OCI-LY7 (cell line): ENCODE data around the gene ANKRD33B. TPM values are rescaled to one million over a fixed set of nuclear protein-coding genes. Genes with fewer than 3 reads are reported as not detected.
A peak's percentile ranks its signal among the peaks of the same experiment; 100 is the strongest.

Source experiments
- BruUV-seq: library from RNA; stranded (reverse); fragments of 400-500 nt; replicated peaks from 2 replicates; lab custom pipeline; 2021; lab: Mats Ljungman, UMichigan
- CTCF ChIA-PET: fragments of 300-600 bp; sonication (Branson Sonifier 250); formaldehyde crosslinking; loops from one replicate; lab custom pipeline; 2022; ENCODE audit warnings: antibody characterized with exemption; ENCODE audit not compliant: unreplicated experiment; lab: Charles Lee
- POLR2A ChIA-PET: fragments of 300-600 bp; sonication (Branson Sonifier 250); formaldehyde crosslinking; loops from one replicate; lab custom pipeline; 2022; ENCODE audit warnings: antibody characterized with exemption; lab: Charles Lee
- DNase-seq: peaks from one replicate; pipeline ENCODE4 v3.0.0-alpha.2; 2015; ENCODE audit warnings: low spot score
- H2AFZ ChIP-seq: fragments of 200-600 bp; sonication (generic), shearing (Covaris generic); 2 replicates; pipeline ENCODE4 v1.6.1; 2014; ENCODE audit warnings: mild to moderate bottlenecking, antibody characterized with exemption, low read length, moderate library complexity
- H3K27ac ChIP-seq: fragments of 200-600 bp; sonication (generic); 2 replicates; pipeline ENCODE4 v1.5.1; 2014; ENCODE audit warnings: mixed run types, low read depth, mild to moderate bottlenecking, moderate library complexity, low read length, inconsistent platforms; ENCODE audit not compliant: poor library complexity, severe bottlenecking
- H3K36me3 ChIP-seq: fragments of 200-600 bp; sonication (generic); 2 replicates; pipeline ENCODE4 v1.6.1; 2014; ENCODE audit warnings: mild to moderate bottlenecking, antibody characterized with exemption, low read length, moderate library complexity, mixed read lengths; ENCODE audit not compliant: insufficient read depth
- H3K4me1 ChIP-seq: fragments of 200-600 bp; sonication (generic); 2 replicates; pipeline ENCODE4 v1.5.1; 2014; ENCODE audit warnings: mild to moderate bottlenecking, low read length; ENCODE audit not compliant: insufficient read depth, poor library complexity, severe bottlenecking
- H3K4me2 ChIP-seq: fragments of 200-600 bp; sonication (generic); 2 replicates; pipeline ENCODE4 v1.6.1; 2014; ENCODE audit warnings: mild to moderate bottlenecking, low read length
- H3K4me3 ChIP-seq: fragments of 200-600 bp; sonication (generic); 2 replicates; pipeline ENCODE4 v1.5.1; 2014; ENCODE audit warnings: mild to moderate bottlenecking, low read depth, low read length; ENCODE audit not compliant: poor library complexity, severe bottlenecking
- H3K79me2 ChIP-seq: fragments of 200-600 bp; sonication (generic); 2 replicates; pipeline ENCODE4 v1.6.1; 2016; ENCODE audit warnings: low read depth, mild to moderate bottlenecking, low read length, moderate library complexity, mixed read lengths; ENCODE audit not compliant: insufficient read depth
- H3K9me2 ChIP-seq: fragments of 200-600 bp; sonication (generic); 2 replicates; pipeline ENCODE4 v1.6.1; 2016; ENCODE audit warnings: mild to moderate bottlenecking, low read length, mixed read lengths; ENCODE audit not compliant: insufficient read depth
- H3K9me3 ChIP-seq: fragments of 200-600 bp; sonication (generic); 2 replicates; pipeline ENCODE4 v1.6.1; 2014; ENCODE audit warnings: mild to moderate bottlenecking, mixed run types, low read length, mixed read lengths
- H4K20me1 ChIP-seq: fragments of 200-600 bp; sonication (generic); 2 replicates; pipeline ENCODE4 v1.6.1; 2014; ENCODE audit warnings: mild to moderate bottlenecking, antibody characterized with exemption, low read length, moderate library complexity, mixed read lengths; ENCODE audit not compliant: insufficient read depth
- EZH2phosphoT487 ChIP-seq: fragments of 200-600 bp; sonication (generic); IDR thresholded peaks from 2 replicates; pipeline ENCODE4 v1.6.1; 2018; ENCODE audit warnings: low read depth, borderline replicate concordance, mild to moderate bottlenecking, mixed run types, antibody characterized with exemption, low read length, moderate library complexity, mixed read lengths
- intact Hi-C: fragments of 100-400 bp; cut with micrococcal nuclease; formaldehyde crosslinking; loops from one replicate; pipeline ENCODE4 v1.10.0; 2022; ENCODE audit not compliant: unreplicated experiment
- total RNA-seq, 2 experiments: library from RNA; depleted of rRNA in 1 of 2; stranded (reverse); fragments of >200 nt in 1 of 2; shearing (Covaris generic) in 1 of 2; gene quantifications; 2 replicates each; pipeline ENCODE4 v1.2.3, GENCODE V29; 2014 to 2022
- TF ChIP-seq, protein P1 (sequence below): fragments of 200-600 bp; sonication (generic); conservative IDR thresholded peaks from 2 replicates; pipeline ENCODE4 v1.5.1; 2014; ENCODE audit warnings: mild to moderate bottlenecking, antibody characterized with exemption, low read length, moderate library complexity, mixed read lengths

ANKRD33B gene
- total RNA-seq, 2 experiments from 2014 or later: 5.6 to 11.4 TPM

- DNase-seq: peak; percentile 61
- POLR2A ChIA-PET: interaction anchor here (0.6 to 1.8 kb wide), 4 partner anchors 8 to 61 kb away, joined by 3 to 4 read pairs (median 3); partner anchors contain the start of gene DAP
These were observed 137.7 kb downstream of the ANKRD33B start for GRCh38 chr5:10701567-10702039.

GRCh38 chr5:10702040-10702629 is 138.3 kb downstream of the ANKRD33B start:
- POLR2A ChIA-PET: interaction anchor here (0.8 to 1.8 kb wide), 3 partner anchors 9 to 59 kb away, joined by 3 to 4 read pairs (median 3); partner anchors contain the start of gene DAP
- intact Hi-C loops: no loop called here
- no peak overlapping the region for H3K4me3 ChIP-seq
- H3K4me1 ChIP-seq: peaks cover 60% of the 10 kb centered on the region
- no peak for DNase-seq
- H3K27ac ChIP-seq: no peak overlapping the region
- no TSS peak for BruUV-seq
- no peaks in the 10 kb centered on the region for H4K20me1 ChIP-seq
- no peaks in the 10 kb centered on the region for H3K9me3 ChIP-seq
- H3K79me2 ChIP-seq: peaks cover 4% of the 10 kb centered on the region; the same call in 1 of the 2 replicates
- H3K36me3 ChIP-seq: peaks cover 5% of the 10 kb centered on the region; the same call in 1 of the 2 replicates
- no peaks in the 10 kb centered on the region for H3K9me2 ChIP-seq
- no peak for TF ChIP-seq EZH2phosphoT487
- CTCF ChIA-PET: interaction anchor here (1.5 kb wide), 1 partner anchor 23 kb away, joined by 4 read pairs; no protein-coding TSS in a partner anchor
- H2AFZ ChIP-seq: no peak overlapping the region
- peak overlapping the region; percentile 86; the same call in 1 of the 2 replicates for H3K4me2 ChIP-seq

More at GRCh38 chr5:10701567-10702039, 137.7 kb downstream of the ANKRD33B start:
- intact Hi-C loops: loop anchor here (2.0 kb wide), 2 partner anchors 35 to 349 kb away; partner anchors contain the start of gene MARCHF6
- Histone ChIP-seq H3K27ac (peak overlapping the region; percentile 95), H3K9me2 (no peaks in the 10 kb centered on the region), H3K4me1 (peaks cover 64% of the 10 kb centered on the region), H3K36me3 (peaks cover 5% of the 10 kb centered on the region; the same call in 1 of the 2 replicates), H3K4me2 (peak overlapping the region; percentile 86), H3K79me2 (peaks cover 4% of the 10 kb centered on the region; the same call in 1 of the 2 replicates), H4K20me1 (no peaks in the 10 kb centered on the region), H3K9me3 (no peaks in the 10 kb centered on the region), H3K4me3 (no peak overlapping the region), H2AFZ (no peak overlapping the region; the same call in 1 of the 2 replicates)
- no TSS peak for BruUV-seq
- CTCF ChIA-PET: no interaction called here
- TF ChIP-seq, protein P1, sequence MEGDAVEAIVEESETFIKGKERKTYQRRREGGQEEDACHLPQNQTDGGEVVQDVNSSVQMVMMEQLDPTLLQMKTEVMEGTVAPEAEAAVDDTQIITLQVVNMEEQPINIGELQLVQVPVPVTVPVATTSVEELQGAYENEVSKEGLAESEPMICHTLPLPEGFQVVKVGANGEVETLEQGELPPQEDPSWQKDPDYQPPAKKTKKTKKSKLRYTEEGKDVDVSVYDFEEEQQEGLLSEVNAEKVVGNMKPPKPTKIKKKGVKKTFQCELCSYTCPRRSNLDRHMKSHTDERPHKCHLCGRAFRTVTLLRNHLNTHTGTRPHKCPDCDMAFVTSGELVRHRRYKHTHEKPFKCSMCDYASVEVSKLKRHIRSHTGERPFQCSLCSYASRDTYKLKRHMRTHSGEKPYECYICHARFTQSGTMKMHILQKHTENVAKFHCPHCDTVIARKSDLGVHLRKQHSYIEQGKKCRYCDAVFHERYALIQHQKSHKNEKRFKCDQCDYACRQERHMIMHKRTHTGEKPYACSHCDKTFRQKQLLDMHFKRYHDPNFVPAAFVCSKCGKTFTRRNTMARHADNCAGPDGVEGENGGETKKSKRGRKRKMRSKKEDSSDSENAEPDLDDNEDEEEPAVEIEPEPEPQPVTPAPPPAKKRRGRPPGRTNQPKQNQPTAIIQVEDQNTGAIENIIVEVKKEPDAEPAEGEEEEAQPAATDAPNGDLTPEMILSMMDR: peak; percentile 76
- no peak for TF ChIP-seq EZH2phosphoT487

GRCh38 chr5:10702911-10703491 is 139.1 kb downstream of the ANKRD33B start:
- H3K79me2 ChIP-seq: no peaks in the 10 kb centered on the region; the same call in 1 of the 2 replicates
- no peak overlapping the region for H3K4me2 ChIP-seq
- CTCF ChIA-PET: interaction anchor here (0.6 to 1.5 kb wide), 2 partner anchors 22 to 88 kb away, joined by 3 to 4 read pairs; no protein-coding TSS in a partner anchor
- H3K9me2 ChIP-seq: no peaks in the 10 kb centered on the region
- POLR2A ChIA-PET: interaction anchor here (0.6 to 1.2 kb wide), 4 partner anchors 13 to 19 kb away, joined by 3 to 5 read pairs (median 4); no protein-coding TSS in a partner anchor
- no peak for DNase-seq
- H3K4me1 ChIP-seq: peaks cover 52% of the 10 kb centered on the region
- no peak overlapping the region for H3K27ac ChIP-seq
- intact Hi-C loops: no loop called here
- H3K36me3 ChIP-seq: peaks cover 8% of the 10 kb centered on the region
- H3K4me3 ChIP-seq: no peak overlapping the region
- BruUV-seq: no TSS peak
- H3K9me3 ChIP-seq: no peaks in the 10 kb centered on the region
- H2AFZ ChIP-seq: no peak overlapping the region
- H4K20me1 ChIP-seq: no peaks in the 10 kb centered on the region
- TF ChIP-seq EZH2phosphoT487: no peak
- TF ChIP-seq, protein P1: no peak
